Astrocyte of the cerebellum (primary cell): ENCODE measurements around the gene ENPP7.

Source experiments
- DNase-seq: peaks from one replicate; pipeline ENCODE4 v3.0.0-alpha.2; 2011; ENCODE audit warnings: low read depth
- H3K4me3 ChIP-seq: 2 replicates; pipeline ENCODE4 v1.5.1; 2011; ENCODE audit warnings: mild to moderate bottlenecking, low read depth, low read length, moderate library complexity
- CTCF ChIP-seq: IDR thresholded peaks from 2 replicates; pipeline ENCODE4 v1.5.1; 2012; ENCODE audit warnings: low read length, low read depth, moderate library complexity, mild to moderate bottlenecking; ENCODE audit errors: missing control alignments
- in situ Hi-C: cut with HindIII; loops from 2 replicates; pipeline ENCODE4 v1.10.0; 2017; ENCODE audit warnings: low sequenced_read_pairs

ENPP7 gene

DNA sequence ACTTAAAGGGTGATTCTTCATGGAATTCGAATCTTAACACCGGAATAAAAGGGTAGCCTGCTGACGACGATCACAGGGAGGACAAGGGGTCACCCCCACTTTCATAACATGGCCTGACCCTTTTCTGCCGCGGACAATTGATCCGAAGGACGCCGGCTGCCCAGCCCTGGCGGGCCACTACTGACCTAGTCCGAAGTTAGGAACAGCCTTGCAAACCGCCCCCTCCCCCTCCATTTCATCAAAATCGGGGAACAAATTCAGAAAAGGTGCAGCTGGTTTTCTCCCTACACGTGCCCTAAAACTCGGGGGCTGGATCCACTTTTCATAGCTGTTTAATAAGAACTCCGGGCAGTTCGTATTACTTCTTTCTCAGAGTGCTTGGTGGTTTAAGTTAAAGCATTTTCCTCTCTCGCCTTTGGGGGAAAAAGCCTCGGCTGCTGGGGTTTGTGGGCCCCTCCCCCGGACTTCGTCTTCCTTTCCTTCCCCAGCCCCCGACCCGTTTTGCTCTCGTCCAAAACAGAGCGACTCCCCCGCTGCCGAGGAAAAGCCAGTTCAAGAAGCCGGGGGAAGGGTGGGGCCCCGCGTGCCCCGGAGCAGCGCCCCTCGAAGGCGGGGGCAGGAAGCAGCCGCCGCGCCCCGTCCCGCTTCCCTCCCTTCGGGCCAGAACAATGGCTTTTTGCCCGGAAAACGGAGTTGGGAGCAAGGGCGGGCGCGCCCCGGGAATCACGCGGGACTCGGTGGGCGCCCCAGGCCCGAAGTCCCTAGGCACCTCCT is 46.6 kb downstream of the ENPP7 start:
- DNase-seq = no peak
- in situ Hi-C loops = no loop called here
- TF ChIP-seq CTCF = peak; percentile 33
- peak overlapping the region; percentile 43 for H3K4me3 ChIP-seq

DNA sequence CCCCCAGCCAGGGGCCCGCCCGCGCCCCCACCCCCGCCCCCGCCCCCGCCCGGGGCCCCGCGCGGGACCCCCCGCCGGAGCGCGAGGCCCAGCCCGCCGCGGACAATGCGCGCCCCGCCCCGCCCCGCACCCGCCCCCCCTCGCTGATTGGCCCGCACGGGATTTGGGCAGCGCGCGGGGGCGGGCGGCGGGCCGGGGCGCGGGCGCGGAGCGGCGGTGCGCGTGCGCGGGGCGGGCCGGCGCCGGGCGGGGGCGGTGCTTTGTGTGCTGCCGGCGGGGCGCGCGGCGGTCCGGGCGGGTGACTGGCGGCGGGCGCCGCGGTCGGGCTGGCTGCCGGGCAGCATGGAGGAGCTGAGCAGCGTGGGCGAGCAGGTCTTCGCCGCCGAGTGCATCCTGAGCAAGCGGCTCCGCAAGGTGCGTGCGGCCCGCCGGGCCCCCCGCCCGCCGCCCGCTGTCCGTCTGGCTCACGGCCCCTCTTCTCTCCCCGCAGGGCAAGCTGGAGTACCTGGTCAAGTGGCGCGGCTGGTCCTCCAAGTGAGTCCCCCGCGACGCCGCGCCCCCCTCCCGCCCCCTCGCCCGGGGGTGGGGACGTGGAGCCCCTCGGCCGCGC is 47.3 kb downstream of the ENPP7 start, which contains the start of gene CBX2:
Gene CBX2 (plus strand): TSS at position 255 of the 610 bp plus-strand sequence. CDS start 88 bp downstream, at position 343.
- in situ Hi-C loops = no loop called here
- TF ChIP-seq CTCF = no peak
- H3K4me3 ChIP-seq = peak within 1 kb of the TSS; percentile 55
- DNase-seq = no peak

DNA sequence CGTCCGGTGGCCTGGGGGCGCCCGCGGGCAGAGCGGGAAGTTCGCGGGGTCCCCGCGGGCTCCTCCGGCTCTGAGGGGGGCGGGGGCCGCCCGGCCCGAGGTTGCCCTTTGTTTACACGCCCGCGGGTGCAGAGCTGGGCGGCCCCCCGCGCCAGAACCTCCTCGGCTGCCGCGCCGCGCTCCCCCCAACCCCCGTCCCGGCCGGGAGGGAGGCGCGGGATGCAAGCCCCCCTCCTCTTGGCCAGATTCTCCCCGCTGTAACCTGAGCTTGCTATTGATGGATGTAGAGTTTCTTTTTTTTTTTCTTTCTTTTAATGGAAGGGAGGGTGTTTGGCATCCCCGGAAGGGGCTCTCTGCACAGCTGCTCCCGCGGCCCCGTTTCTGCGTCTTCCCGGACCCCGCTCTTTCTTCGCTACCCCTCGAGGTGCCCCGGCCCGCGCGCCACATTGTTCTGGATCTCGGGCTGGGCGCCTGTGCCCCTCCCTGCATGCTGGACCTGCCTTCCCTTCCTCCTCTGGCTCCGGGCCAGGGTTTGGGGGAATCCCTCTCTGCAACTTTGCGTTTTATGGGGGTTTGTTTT is 47.9 kb downstream of the ENPP7 start:
- no peak for DNase-seq
- TF ChIP-seq CTCF = no peak
- in situ Hi-C loops = no loop called here
- peak overlapping the region; percentile 55 for H3K4me3 ChIP-seq

DNA sequence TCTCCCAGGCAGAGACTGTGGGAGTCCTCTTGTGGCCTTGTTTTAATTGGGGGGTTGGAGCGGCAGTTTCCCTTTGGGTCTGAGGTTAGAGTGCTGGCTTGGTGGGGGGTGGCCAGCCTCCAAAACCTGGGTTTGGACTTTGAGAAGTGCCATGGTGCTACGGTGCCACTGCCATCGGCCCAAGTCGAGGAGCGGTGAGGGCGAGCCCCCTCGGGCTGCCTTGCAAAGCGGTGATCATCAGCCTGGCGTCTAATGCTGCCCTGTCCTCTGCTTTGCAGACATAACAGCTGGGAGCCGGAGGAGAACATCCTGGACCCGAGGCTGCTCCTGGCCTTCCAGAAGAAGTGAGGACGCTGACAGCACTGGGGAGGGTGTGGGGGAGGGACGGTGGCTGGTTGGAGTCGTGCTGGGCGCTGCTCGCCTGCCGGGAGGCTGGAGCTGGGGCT is 48.4 kb downstream of the ENPP7 start:
- no peak for TF ChIP-seq CTCF
- in situ Hi-C loops = no loop called here
- H3K4me3 ChIP-seq = peak overlapping the region; percentile 55
- DNase-seq = no peak

DNA sequence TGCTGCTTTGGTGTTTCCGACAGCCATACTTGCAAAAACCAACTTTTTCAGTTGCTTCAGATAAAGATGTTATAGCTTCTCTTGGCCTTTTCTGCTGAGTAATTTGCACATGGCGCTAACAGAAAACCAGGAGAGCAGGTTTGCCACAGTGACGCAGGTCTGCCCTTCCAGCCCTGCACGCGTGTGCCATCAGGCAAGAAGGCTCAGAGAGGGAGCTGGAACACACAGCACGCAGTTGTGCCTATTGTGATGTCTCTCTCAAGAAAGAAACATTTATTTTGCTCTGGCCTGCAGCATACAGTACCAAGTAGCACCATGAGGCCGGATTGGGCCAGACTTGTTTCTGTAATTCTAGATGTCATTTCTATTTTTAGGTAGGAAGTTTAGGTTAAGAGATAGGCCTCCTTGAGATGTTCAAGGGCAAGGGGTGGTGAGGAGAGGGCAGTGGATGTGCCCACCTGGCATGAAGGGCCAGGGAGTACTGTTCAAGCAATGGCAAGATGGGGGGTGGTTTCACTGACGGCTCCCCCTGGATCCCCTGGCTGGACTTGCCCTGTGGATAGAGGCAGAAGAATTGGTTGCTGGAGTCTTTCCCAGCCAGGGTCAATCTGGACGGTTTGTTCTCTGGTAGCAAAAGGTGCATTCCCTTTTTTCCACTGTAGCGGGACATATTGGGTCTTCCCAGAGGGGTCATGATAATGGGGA is 49.1 kb downstream of the ENPP7 start:
- H3K4me3 ChIP-seq = no peak overlapping the region
- no peak for TF ChIP-seq CTCF
- in situ Hi-C loops = no loop called here
- no peak for DNase-seq

DNA sequence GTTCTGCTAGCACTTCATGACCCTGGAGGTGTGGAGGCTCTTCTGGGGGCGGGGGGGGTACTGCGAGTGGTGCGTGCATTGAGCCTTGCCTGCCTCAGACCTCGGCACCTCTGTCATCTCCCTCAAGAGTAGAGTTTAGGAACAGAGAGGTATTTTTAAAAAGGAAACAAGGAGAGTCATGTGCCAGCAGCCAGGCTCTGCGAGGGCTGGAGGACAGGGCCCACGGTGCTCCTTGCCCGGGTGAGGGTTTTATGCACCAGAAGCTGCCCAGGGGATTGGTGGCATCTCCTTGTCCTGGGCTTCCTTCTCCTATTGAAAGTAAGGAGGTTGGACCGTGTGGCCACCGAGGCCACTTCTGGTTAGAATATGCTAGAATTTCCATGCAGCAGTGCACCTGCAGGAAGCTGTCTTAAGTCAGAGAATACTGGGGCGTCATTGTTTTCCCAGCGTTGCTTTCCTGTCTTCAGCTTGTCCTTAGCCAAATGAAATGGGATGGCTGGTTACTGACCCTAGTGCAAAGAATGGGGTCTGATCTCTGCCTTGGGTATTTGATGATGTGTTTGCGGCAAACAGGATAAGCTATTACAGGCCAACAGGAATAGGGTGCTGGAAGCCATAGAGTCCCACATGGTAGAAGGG is 50.4 kb downstream of the ENPP7 start:
- DNase-seq = no peak
- no peak overlapping the region for H3K4me3 ChIP-seq
- no peak for TF ChIP-seq CTCF
- in situ Hi-C loops = no loop called here
